ENCODE results near the gene PHLDA3.
A peak's percentile ranks its signal among the peaks of the same experiment; 100 is the strongest.

Gene PHLDA3

GRCh38 chr1:201426479-201427310, 42.3 kb downstream of the PHLDA3 start:
- peak; percentile 70 for DNase-seq

GRCh38 chr1:201424146-201424545, 44.8 kb downstream of the PHLDA3 start:
- DNase-seq, result no peak

GRCh38 chr1:201423655-201424054, 45.3 kb downstream of the PHLDA3 start:
- no peak for DNase-seq

- DNase-seq, result no peak
These were observed 46.5 kb downstream of the PHLDA3 start for GRCh38 chr1:201422436-201423030.

- DNase-seq, result no peak
These were observed 47.0 kb downstream of the PHLDA3 start for GRCh38 chr1:201422026-201422425.

GRCh38 chr1:201421041-201421440, 47.9 kb downstream of the PHLDA3 start:
- no peak for DNase-seq

GRCh38 chr1:201420608-201421002, 48.4 kb downstream of the PHLDA3 start:
- no peak for DNase-seq

- DNase-seq, result no peak
These were observed 49.0 kb downstream of the PHLDA3 start for GRCh38 chr1:201419746-201420607.

GRCh38 chr1:201419256-201419655, 49.7 kb downstream of the PHLDA3 start:
- no peak for DNase-seq

- no peak for DNase-seq
These were observed 50.5 kb downstream of the PHLDA3 start for GRCh38 chr1:201418461-201418860.

Data from NCI-H1694 (cell line).